GM23338 (cell line): ENCODE results near the gene KIAA0232. TPM values are rescaled to one million over a fixed set of nuclear protein-coding genes. Genes with fewer than 3 reads are reported as not detected.

Experiments
- ATAC-seq: fragments of 200-7000 bp; cut with Tn5 transposase; 3 replicates; pipeline ENCODE4 v1.9.1; 2020
- DNase-seq: peaks from one replicate; pipeline ENCODE4 v3.0.0-alpha.2; 2015; ENCODE audit warnings: low spot score
- H2AFZ ChIP-seq: fragments of 200-600 bp; sonication (generic); 2 replicates; pipeline ENCODE4 v1.8.0; 2016; ENCODE audit warnings: antibody characterized with exemption, mild to moderate bottlenecking, moderate library complexity
- H3F3A ChIP-seq: fragments of 200-600 bp; sonication (generic); replicated peaks from 2 replicates; pipeline ENCODE4 v1.8.0; 2017; ENCODE audit warnings: antibody characterized with exemption, mixed run types, low read depth
- H3K27ac ChIP-seq: fragments of 200-600 bp; sonication (generic); 2 replicates; pipeline ENCODE4 v1.6.1; 2016; ENCODE audit warnings: low read depth
- H3K27me3 ChIP-seq: fragments of 200-600 bp; sonication (generic); 2 replicates; pipeline ENCODE4 v1.8.0; 2016; ENCODE audit warnings: mild to moderate bottlenecking, mixed run types, moderate library complexity; ENCODE audit not compliant: insufficient read depth
- H3K36me3 ChIP-seq: fragments of 200-600 bp; sonication (generic); 2 replicates; pipeline ENCODE4 v1.8.0; 2016; ENCODE audit warnings: mild to moderate bottlenecking; ENCODE audit not compliant: insufficient read depth
- H3K4me1 ChIP-seq: fragments of 200-600 bp; sonication (generic); 2 replicates; pipeline ENCODE4 v1.8.0; 2016; ENCODE audit warnings: mild to moderate bottlenecking, moderate library complexity; ENCODE audit not compliant: insufficient read depth
- H3K4me2 ChIP-seq: fragments of 200-600 bp; sonication (generic); 2 replicates; pipeline ENCODE4 v1.7.1; 2017; ENCODE audit warnings: mixed run types
- H3K4me3 ChIP-seq: fragments of 200-600 bp; sonication (generic); 2 replicates; pipeline ENCODE4 v1.6.1; 2016; ENCODE audit warnings: mixed run types
- H3K79me2 ChIP-seq: fragments of 200-600 bp; sonication (generic); replicated peaks from 2 replicates; pipeline ENCODE4 v1.8.0; 2017; ENCODE audit warnings: mild to moderate bottlenecking; ENCODE audit not compliant: insufficient read depth
- H3K9me2 ChIP-seq: fragments of 200-600 bp; sonication (generic); 2 replicates; pipeline ENCODE4 v1.8.0; 2017; ENCODE audit not compliant: insufficient read depth
- H4K20me1 ChIP-seq: fragments of 200-600 bp; sonication (generic); replicated peaks from 2 replicates; pipeline ENCODE4 v1.8.0; 2017; ENCODE audit warnings: mild to moderate bottlenecking; ENCODE audit not compliant: insufficient read depth
- H3K27ac Mint-ChIP-seq: 2 replicates; pipeline ENCODE4 v1.8.0; 2020; ENCODE audit warnings: inconsistent platforms, mild to moderate bottlenecking, moderate library complexity, mixed read lengths
- H3K27me3 Mint-ChIP-seq: 3 replicates; pipeline ENCODE4 v1.8.0; 2022; ENCODE audit warnings: low read depth, mild to moderate bottlenecking, moderate library complexity, mixed read lengths, inconsistent platforms; ENCODE audit not compliant: insufficient read depth, poor library complexity
- H3K36me3 Mint-ChIP-seq: 3 replicates; pipeline ENCODE4 v1.8.0; 2021; ENCODE audit warnings: low read depth, mild to moderate bottlenecking, inconsistent platforms, moderate library complexity, mixed read lengths
- H3K4me1 Mint-ChIP-seq: 3 replicates; pipeline ENCODE4 v1.8.0; 2020; ENCODE audit warnings: mild to moderate bottlenecking, inconsistent platforms, mixed read lengths
- H3K4me3 Mint-ChIP-seq: 3 replicates; pipeline ENCODE4 v1.8.0; 2021; ENCODE audit warnings: moderate library complexity, mild to moderate bottlenecking, inconsistent platforms, mixed read lengths
- H3K9me3 Mint-ChIP-seq: 3 replicates; pipeline ENCODE4 v1.8.0; 2020; ENCODE audit warnings: moderate library complexity, mild to moderate bottlenecking, inconsistent platforms, mixed read lengths
- CREB1 ChIP-seq: fragments of 250-450 bp; sonication (Bioruptor Pico); IDR thresholded peaks from 2 replicates; pipeline ENCODE4 v1.5.0; 2020; ENCODE audit warnings: low read depth, mild to moderate bottlenecking, moderate library complexity
- ETS1 ChIP-seq: IDR thresholded peaks from 2 replicates; pipeline ENCODE4 v1.6.1; 2016; ENCODE audit warnings: antibody characterized with exemption
- EZH2 ChIP-seq: fragments of 200-600 bp; sonication (generic); IDR thresholded peaks from one replicate; pipeline ENCODE4 v1.8.0; 2017; ENCODE audit warnings: antibody characterized with exemption, mild to moderate bottlenecking, low read depth; ENCODE audit not compliant: unreplicated experiment
- EZH2phosphoT487 ChIP-seq: fragments of 200-600 bp; sonication (generic); IDR thresholded peaks from one replicate; pipeline ENCODE4 v1.8.1; 2018; ENCODE audit warnings: antibody characterized with exemption; ENCODE audit not compliant: unreplicated experiment
- JUNB ChIP-seq: IDR thresholded peaks from one replicate; pipeline ENCODE4 v1.6.1; 2016; ENCODE audit warnings: antibody characterized with exemption; ENCODE audit not compliant: unreplicated experiment
- NANOG ChIP-seq: IDR thresholded peaks from 2 replicates; pipeline ENCODE4 v1.6.1; 2016; ENCODE audit warnings: antibody characterized with exemption, borderline replicate concordance
- POLR2AphosphoS5 ChIP-seq: IDR thresholded peaks from 2 replicates; pipeline ENCODE4 v1.6.1; 2016; ENCODE audit warnings: antibody characterized with exemption, low read depth
- STAT1 ChIP-seq: IDR thresholded peaks from one replicate; pipeline ENCODE4 v1.6.1; 2016; ENCODE audit warnings: antibody characterized with exemption; ENCODE audit not compliant: unreplicated experiment
- ZNF114 ChIP-seq: fragments of 250-450 bp; sonication (Bioruptor Pico); IDR thresholded peaks from 2 replicates; pipeline ENCODE4 v1.5.0; 2020; ENCODE audit warnings: mild to moderate bottlenecking, moderate library complexity
- ZNF331 ChIP-seq: fragments of 250-450 bp; sonication (Bioruptor Pico); IDR thresholded peaks from 2 replicates; pipeline ENCODE4 v1.5.0; 2020; ENCODE audit warnings: low read depth, mild to moderate bottlenecking, moderate library complexity
- polyA plus RNA-seq: library from polyadenylated mRNA; unstranded; fragments of >200 nt; fragmentation: Nextera tagmentation; extraction: Ambion mirVana; gene quantifications from 2 replicates; pipeline ENCODE4 v1.2.1, GENCODE V29; 2016
- total RNA-seq: library from RNA; depleted of rRNA; stranded (reverse); fragments of >200 nt; shearing (Covaris generic); gene quantifications from 2 replicates; pipeline ENCODE4 v1.2.3, GENCODE V29; 2014
- TF ChIP-seq, protein P1 (sequence below), 2 experiments: fragments of 200-600 bp in 1 of 2; sonication (generic) in 1 of 2; conservative IDR thresholded peaks; 2 replicates each; pipeline versions ENCODE4 v1.5.1 to v1.6.1; 2016 to 2017; ENCODE audit warnings: antibody characterized with exemption in 2 of 2, low read depth in 2 of 2, mild to moderate bottlenecking in 2 of 2, moderate library complexity in 1 of 2
- TF ChIP-seq, protein P2 (sequence below): IDR thresholded peaks from one replicate; pipeline ENCODE4 v1.6.1; 2018; ENCODE audit warnings: antibody characterized with exemption; ENCODE audit not compliant: unreplicated experiment

Gene KIAA0232
- total and polyA plus RNA-seq, 2 experiments from 2014 or later: 14.3 to 34.9 TPM

GRCh38 chr4:6902318-6903042 lies 120.0 kb downstream of the KIAA0232 start:
- Mint-ChIP-seq H3K27ac (no peak overlapping the region), H3K27me3 (peaks cover 7% of the 10 kb centered on the region), H3K4me1 (peaks cover 5% of the 10 kb centered on the region; the same call in 2 of the 3 replicates), H3K4me3 (no peak overlapping the region), H3K36me3 (no peaks in the 10 kb centered on the region), H3K9me3 (no peaks in the 10 kb centered on the region; the same call in 2 of the 3 replicates)
- no peaks in the 10 kb centered on the region for H3F3A ChIP-seq
- ATAC-seq (peak; percentile 16), DNase-seq (no peak)
- H3K4me2 ChIP-seq: no peak overlapping the region
- no peak overlapping the region for H3K4me3 ChIP-seq
- no peaks in the 10 kb centered on the region for H3K79me2 ChIP-seq
- H3K27me3 ChIP-seq: no peaks in the 10 kb centered on the region
- no peak overlapping the region for H3K27ac ChIP-seq
- TF ChIP-seq STAT1 (no peak), POLR2AphosphoS5 (no peak), NANOG (no peak), EZH2phosphoT487 (no peak), ZNF114 (CRISPR knock-in tag) (no peak), JUNB (no peak)
- no peaks in the 10 kb centered on the region for H3K36me3 ChIP-seq
- no peaks in the 10 kb centered on the region for H4K20me1 ChIP-seq
- H3K4me1 ChIP-seq: no peaks in the 10 kb centered on the region
- no peaks in the 10 kb centered on the region for H3K9me2 ChIP-seq
- 0 out of 2 replicates have a peak overlapping the region, but pooled peaks have one; percentile 66 for H2AFZ ChIP-seq

GRCh38 chr4:6905516-6906445 lies 123.3 kb downstream of the KIAA0232 start:
- H3K79me2 ChIP-seq: peaks cover 1% of the 10 kb centered on the region; the same call in 1 of the 2 replicates
- Mint-ChIP-seq H3K27me3 (peaks cover 26% of the 10 kb centered on the region), H3K9me3 (no peaks in the 10 kb centered on the region; the same call in 2 of the 3 replicates), H3K27ac (no peak overlapping the region), H3K4me1 (peaks cover 21% of the 10 kb centered on the region), H3K36me3 (no peaks in the 10 kb centered on the region), H3K4me3 (no peak overlapping the region)
- H3K4me3 ChIP-seq: no peak overlapping the region
- no peak overlapping the region for H3K4me2 ChIP-seq
- H3F3A ChIP-seq: peaks cover 8% of the 10 kb centered on the region; the same call in 1 of the 2 replicates
- peaks cover 11% of the 10 kb centered on the region for H3K4me1 ChIP-seq
- H3K36me3 ChIP-seq: no peaks in the 10 kb centered on the region
- peaks cover 7% of the 10 kb centered on the region for H3K27me3 ChIP-seq
- H3K9me2 ChIP-seq: no peaks in the 10 kb centered on the region
- no peak overlapping the region for H2AFZ ChIP-seq
- H3K27ac ChIP-seq: no peak overlapping the region
- no peak for DNase-seq
- ATAC-seq: no peak
- H4K20me1 ChIP-seq: no peaks in the 10 kb centered on the region
- TF ChIP-seq EZH2phosphoT487: no peak
- TF ChIP-seq ZNF331 (CRISPR knock-in tag): no peak
- TF ChIP-seq ZNF114 (CRISPR knock-in tag): no peak
- TF ChIP-seq STAT1: no peak
- TF ChIP-seq ETS1: no peak
- TF ChIP-seq JUNB: no peak
- TF ChIP-seq, protein P1, sequence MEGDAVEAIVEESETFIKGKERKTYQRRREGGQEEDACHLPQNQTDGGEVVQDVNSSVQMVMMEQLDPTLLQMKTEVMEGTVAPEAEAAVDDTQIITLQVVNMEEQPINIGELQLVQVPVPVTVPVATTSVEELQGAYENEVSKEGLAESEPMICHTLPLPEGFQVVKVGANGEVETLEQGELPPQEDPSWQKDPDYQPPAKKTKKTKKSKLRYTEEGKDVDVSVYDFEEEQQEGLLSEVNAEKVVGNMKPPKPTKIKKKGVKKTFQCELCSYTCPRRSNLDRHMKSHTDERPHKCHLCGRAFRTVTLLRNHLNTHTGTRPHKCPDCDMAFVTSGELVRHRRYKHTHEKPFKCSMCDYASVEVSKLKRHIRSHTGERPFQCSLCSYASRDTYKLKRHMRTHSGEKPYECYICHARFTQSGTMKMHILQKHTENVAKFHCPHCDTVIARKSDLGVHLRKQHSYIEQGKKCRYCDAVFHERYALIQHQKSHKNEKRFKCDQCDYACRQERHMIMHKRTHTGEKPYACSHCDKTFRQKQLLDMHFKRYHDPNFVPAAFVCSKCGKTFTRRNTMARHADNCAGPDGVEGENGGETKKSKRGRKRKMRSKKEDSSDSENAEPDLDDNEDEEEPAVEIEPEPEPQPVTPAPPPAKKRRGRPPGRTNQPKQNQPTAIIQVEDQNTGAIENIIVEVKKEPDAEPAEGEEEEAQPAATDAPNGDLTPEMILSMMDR (conservative IDR thresholded peaks at IDR 0.05; ENCODE audit: low read depth in 2 of 2): no peak
- TF ChIP-seq, protein P2, sequence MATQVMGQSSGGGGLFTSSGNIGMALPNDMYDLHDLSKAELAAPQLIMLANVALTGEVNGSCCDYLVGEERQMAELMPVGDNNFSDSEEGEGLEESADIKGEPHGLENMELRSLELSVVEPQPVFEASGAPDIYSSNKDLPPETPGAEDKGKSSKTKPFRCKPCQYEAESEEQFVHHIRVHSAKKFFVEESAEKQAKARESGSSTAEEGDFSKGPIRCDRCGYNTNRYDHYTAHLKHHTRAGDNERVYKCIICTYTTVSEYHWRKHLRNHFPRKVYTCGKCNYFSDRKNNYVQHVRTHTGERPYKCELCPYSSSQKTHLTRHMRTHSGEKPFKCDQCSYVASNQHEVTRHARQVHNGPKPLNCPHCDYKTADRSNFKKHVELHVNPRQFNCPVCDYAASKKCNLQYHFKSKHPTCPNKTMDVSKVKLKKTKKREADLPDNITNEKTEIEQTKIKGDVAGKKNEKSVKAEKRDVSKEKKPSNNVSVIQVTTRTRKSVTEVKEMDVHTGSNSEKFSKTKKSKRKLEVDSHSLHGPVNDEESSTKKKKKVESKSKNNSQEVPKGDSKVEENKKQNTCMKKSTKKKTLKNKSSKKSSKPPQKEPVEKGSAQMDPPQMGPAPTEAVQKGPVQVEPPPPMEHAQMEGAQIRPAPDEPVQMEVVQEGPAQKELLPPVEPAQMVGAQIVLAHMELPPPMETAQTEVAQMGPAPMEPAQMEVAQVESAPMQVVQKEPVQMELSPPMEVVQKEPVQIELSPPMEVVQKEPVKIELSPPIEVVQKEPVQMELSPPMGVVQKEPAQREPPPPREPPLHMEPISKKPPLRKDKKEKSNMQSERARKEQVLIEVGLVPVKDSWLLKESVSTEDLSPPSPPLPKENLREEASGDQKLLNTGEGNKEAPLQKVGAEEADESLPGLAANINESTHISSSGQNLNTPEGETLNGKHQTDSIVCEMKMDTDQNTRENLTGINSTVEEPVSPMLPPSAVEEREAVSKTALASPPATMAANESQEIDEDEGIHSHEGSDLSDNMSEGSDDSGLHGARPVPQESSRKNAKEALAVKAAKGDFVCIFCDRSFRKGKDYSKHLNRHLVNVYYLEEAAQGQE: no peak
- TF ChIP-seq CREB1 (CRISPR knock-in tag): no peak
- TF ChIP-seq EZH2: no peak
